ENCODE data around the gene POLDIP2. TPM values are rescaled to one million over a fixed set of nuclear protein-coding genes. Genes with fewer than 3 reads are reported as not detected.

POLDIP2 gene
- total and polyA plus RNA-seq, 12 donors: 66.4 to 176 (median 152) TPM

DNA sequence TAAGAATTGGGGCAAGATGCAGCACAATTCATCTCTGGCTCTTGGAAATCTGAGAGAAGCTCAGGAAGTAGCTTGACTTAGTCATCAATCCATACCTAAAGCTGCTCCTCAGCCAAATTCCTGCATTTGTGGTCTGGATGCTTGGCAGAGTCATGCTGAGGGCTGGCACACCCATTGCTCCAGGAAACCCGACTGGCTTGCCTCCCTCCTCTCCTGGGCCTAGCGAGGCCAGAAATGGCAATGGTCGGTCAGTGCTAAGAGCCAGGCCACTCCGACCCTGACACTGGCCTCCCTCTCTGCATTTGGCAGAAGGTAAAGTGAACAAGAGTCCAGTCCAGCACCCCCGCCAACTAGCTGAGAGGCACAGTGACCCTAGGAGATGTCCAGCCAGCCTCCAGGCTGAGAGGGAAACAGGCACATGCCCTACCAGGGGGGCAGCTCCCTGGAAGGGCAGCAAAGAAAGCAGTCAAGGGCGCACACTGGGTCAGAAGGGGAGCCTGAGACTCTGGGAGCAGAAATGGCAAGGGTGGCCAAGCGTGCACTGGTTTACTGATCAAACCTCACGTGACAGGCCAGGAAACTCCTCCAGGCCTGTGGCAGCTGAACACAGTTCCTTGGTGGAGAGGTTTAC is 10.0 kb downstream of the POLDIP2 start:
- intact Hi-C loops (cut with DNase I): no loop called here
- peak in 3 of 8 donors; percentile 6 to 7 (median 7) for ATAC-seq
- H3K27me3 ChIP-seq: no peaks in the 10 kb centered on the region
- WGBS, 2 donors: 71 to 76% methylated on average over 8 of the region's 8 CpGs
- H3K9me3 ChIP-seq: no peaks in the 10 kb centered on the region
- DNase-seq: no peak
- peaks cover 15 to 56% (median 34%) of the 10 kb centered on the region in 9 donors for H3K4me1 ChIP-seq
- H3K27ac ChIP-seq: peak overlapping the region; percentile 7 to 74 (median 40)
- H3K4me3 ChIP-seq: no peak overlapping the region
- peaks cover 3 to 100% (median 87%) of the 10 kb centered on the region in 9 donors for H3K36me3 ChIP-seq
- TF ChIP-seq, protein P1, sequence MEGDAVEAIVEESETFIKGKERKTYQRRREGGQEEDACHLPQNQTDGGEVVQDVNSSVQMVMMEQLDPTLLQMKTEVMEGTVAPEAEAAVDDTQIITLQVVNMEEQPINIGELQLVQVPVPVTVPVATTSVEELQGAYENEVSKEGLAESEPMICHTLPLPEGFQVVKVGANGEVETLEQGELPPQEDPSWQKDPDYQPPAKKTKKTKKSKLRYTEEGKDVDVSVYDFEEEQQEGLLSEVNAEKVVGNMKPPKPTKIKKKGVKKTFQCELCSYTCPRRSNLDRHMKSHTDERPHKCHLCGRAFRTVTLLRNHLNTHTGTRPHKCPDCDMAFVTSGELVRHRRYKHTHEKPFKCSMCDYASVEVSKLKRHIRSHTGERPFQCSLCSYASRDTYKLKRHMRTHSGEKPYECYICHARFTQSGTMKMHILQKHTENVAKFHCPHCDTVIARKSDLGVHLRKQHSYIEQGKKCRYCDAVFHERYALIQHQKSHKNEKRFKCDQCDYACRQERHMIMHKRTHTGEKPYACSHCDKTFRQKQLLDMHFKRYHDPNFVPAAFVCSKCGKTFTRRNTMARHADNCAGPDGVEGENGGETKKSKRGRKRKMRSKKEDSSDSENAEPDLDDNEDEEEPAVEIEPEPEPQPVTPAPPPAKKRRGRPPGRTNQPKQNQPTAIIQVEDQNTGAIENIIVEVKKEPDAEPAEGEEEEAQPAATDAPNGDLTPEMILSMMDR (IDR thresholded peaks at IDR 0.05): no peak

DNA sequence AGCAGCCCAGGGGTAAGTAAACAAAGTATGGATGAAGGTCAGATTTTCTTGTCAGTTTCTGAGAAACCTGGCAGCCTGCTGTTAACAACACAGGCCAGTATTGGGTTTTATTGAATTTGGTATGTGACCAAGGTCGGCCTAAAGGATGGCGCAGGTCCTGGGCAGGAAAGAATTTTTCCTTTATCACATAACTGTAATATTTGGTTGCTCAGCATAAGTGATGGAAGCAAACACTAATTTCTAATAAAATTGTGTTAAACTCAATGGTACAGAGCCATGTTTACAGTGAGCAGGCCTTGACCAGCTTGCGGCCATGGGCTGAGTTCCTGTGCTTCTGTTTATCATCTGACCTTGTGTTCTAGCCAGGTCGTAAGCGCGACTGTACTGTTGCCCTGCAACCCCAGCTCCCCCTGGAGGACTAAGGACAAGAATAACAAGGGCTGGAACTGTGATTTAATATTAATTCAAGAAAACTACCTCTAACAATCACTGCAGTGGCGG is 10.5 kb downstream of the POLDIP2 start:
- DNase-seq (no peak), ATAC-seq (peak in 6 of 8 donors; percentile 16 to 62 (median 59))
- WGBS, 2 donors: 47 to 50% methylated on average over 7 of the region's 7 CpGs
- peaks cover 8 to 100% (median 87%) of the 10 kb centered on the region in 9 donors for H3K36me3 ChIP-seq
- no peaks in the 10 kb centered on the region for H3K27me3 ChIP-seq
- no peak overlapping the region for H3K4me3 ChIP-seq
- TF ChIP-seq, protein P1 (IDR thresholded peaks at IDR 0.05): peak in 7 of 9 donors; percentile 27 to 56 (median 51)
- intact Hi-C loops (cut with DNase I): no loop called here
- peak overlapping the region; percentile 7 to 74 (median 40) for H3K27ac ChIP-seq
- peaks cover 15 to 56% (median 34%) of the 10 kb centered on the region in 9 donors for H3K4me1 ChIP-seq
- no peaks in the 10 kb centered on the region for H3K9me3 ChIP-seq

DNA sequence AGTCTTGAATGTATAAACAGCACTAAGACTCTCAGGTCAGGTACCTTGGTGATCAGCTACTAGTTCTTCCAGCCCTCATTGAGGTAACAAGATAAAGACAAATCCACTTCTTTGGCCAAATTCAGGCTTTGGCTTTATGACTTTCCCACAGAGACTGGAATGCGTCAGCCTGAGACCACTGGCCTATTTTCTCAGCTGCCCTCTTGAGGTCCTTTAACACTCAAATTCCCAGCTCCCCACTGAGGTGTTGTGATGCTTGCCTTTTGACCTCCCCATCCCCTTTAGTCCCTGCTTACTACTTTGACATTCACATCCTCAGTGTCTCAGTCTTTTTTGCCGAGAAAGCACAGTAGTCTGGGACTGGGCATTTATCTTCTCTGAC is 11.1 kb downstream of the POLDIP2 start:
- Histone ChIP-seq H3K9me3 (no peaks in the 10 kb centered on the region), H3K4me1 (peaks cover 15 to 56% (median 34%) of the 10 kb centered on the region in 9 donors), H3K4me3 (no peak overlapping the region), H3K36me3 (peaks cover 8 to 100% (median 87%) of the 10 kb centered on the region in 9 donors), H3K27me3 (no peaks in the 10 kb centered on the region), H3K27ac (peak overlapping the region in 9 of 10 donors; percentile 4 to 74 (median 34))
- DNase-seq: no peak
- intact Hi-C loops (cut with DNase I): no loop called here
- TF ChIP-seq, protein P1 (IDR thresholded peaks at IDR 0.05): no peak
- ATAC-seq: no peak
- WGBS, 2 donors: 75 to 85% methylated on average over 2 of the region's 2 CpGs

DNA sequence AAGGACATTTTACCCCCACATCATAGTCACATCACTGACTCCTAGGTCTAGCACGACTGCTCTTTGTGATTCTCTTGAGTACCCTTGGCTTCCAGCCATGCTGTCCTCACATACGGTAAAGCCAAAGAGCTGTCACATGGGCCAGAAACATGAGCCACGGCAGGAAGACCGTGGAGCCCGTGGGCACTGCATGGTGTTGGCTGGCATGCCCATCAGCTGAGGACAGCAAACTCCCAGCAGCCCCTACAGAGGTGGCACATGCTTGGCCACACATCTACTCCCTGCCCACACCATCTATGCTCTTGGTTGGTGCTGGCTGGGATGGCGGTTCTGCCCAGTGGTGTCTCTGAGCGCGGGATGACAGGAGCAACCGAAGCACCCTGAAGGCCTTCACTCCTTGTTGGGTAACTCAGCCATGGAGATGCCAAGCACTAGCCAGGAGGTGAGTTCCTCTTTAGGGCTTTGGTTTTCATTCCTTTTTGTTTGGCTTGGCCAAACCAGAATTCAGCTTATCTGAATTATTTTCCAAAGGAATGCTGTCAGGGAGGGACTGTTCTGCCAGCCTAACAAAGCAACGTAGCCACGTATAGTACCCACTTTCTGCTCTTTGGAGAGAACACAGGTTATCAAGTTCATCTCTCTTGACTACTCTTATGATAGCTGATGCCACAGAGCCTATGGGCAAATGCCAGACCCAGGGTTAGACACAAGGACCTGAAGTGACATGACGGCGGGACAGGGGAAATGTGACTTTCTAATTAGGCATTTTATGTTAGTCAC is 11.7 kb downstream of the POLDIP2 start:
- Histone ChIP-seq H3K9me3 (no peaks in the 10 kb centered on the region), H3K36me3 (peaks cover 8 to 100% (median 88%) of the 10 kb centered on the region in 9 donors), H3K4me3 (no peak overlapping the region), H3K27me3 (no peaks in the 10 kb centered on the region), H3K27ac (peak overlapping the region in 8 of 10 donors; percentile 4 to 74 (median 34)), H3K4me1 (peaks cover 15 to 58% (median 34%) of the 10 kb centered on the region in 9 donors)
- TF ChIP-seq, protein P1 (IDR thresholded peaks at IDR 0.05): no peak
- WGBS, 2 donors: 46 to 50% methylated on average over 13 of the region's 13 CpGs
- intact Hi-C loops (cut with DNase I): no loop called here
- DNase-seq: peak in 1 of 2 donors; percentile 57
- ATAC-seq: peak in 7 of 8 donors; percentile 40 to 72 (median 59)
